ENCODE data around the gene NPAS3.

DNA sequence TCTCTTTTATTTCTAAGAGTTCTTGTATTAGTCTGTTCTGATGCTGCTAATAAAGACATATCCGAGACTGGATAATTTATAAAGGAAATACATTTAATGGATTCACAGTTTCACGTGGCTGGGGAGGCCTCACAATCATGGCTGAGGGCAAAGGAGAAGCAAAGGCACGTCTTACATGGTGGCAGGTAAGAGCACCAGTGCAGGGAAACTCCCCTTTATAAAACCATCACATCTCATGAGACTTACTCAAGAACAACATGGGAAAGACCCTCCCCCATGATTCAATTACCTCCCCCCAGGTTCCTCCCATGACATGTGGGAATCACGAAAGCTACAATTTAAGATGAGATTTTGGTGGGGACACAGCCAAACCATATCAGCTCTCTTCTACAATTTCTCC, 503.0 kb downstream of the NPAS3 start:
- no peak for TF ChIP-seq SIN3A (IDR thresholded peaks at IDR 0.05; ENCODE audit: borderline replicate concordance, low read depth, low read length)
- TF ChIP-seq ZNF121 (CRISPR knock-in tag; IDR thresholded peaks at IDR 0.05): no peak
- no peak for TF ChIP-seq TAF1 (CRISPR knock-in tag; IDR thresholded peaks at IDR 0.05)
- TF ChIP-seq EP300 (IDR thresholded peaks at IDR 0.05; ENCODE audit: low read depth in 2 of 2, low read length in 2 of 2): no peak
- no peak for TF ChIP-seq EP300 (CRISPR knock-in tag; IDR thresholded peaks at IDR 0.05; ENCODE audit: borderline replicate concordance)
- TF ChIP-seq PHF8 (CRISPR knock-in tag; IDR thresholded peaks at IDR 0.05): no peak
- TF ChIP-seq FOXP1 (IDR thresholded peaks at IDR 0.05): no peak
- TF ChIP-seq FOXP1 (CRISPR knock-in tag; IDR thresholded peaks at IDR 0.05): no peak
- no peak for TF ChIP-seq NR1H2 (CRISPR knock-in tag; IDR thresholded peaks at IDR 0.05; ENCODE audit: borderline replicate concordance, low read depth)

Data from HepG2 (cell line).